WTC11 (cell line): ENCODE results near the gene EVA1C. TPM values are rescaled to one million over a fixed set of nuclear protein-coding genes. Genes with fewer than 3 reads are reported as not detected.
"Not testable (repeated sequence)": the region's sequence is repeated elsewhere in the genome, so short reads cannot be mapped to it uniquely, and the experiment has no call there.

Experiments
- ATAC-seq: fragments of 200-7000 bp; cut with Tn5 transposase; 2 replicates; pipeline ENCODE4 v1.10.0; 2021; ENCODE audit warnings: mild to moderate bottlenecking, moderate library complexity
- CTCF ChIA-PET: fragments of 300-600 bp; sonication (Branson Sonifier 250); formaldehyde crosslinking; loops from one replicate; lab custom pipeline; 2021; ENCODE audit warnings: antibody characterized with exemption; lab: Charles Lee
- POLR2A ChIA-PET: fragments of 350-600 bp; sonication (Branson Sonifier 250); formaldehyde crosslinking; loops from one replicate; lab custom pipeline; 2021; ENCODE audit warnings: antibody characterized with exemption; lab: Charles Lee
- DNase-seq: peaks from one replicate; pipeline ENCODE4 v3.0.0; 2021; ENCODE audit warnings: low spot score
- H3K27ac Mint-ChIP-seq: 2 replicates; pipeline ENCODE4 v1.8.0; 2021; ENCODE audit warnings: mixed read lengths
- H3K27me3 Mint-ChIP-seq: 2 replicates; pipeline ENCODE4 v1.8.0; 2021; ENCODE audit warnings: low read depth, mild to moderate bottlenecking, moderate library complexity, mixed read lengths
- H3K36me3 Mint-ChIP-seq: 2 replicates; pipeline ENCODE4 v1.8.0; 2021; ENCODE audit warnings: mixed read lengths
- H3K4me1 Mint-ChIP-seq: 2 replicates; pipeline ENCODE4 v1.8.0; 2022; ENCODE audit warnings: mixed read lengths
- H3K4me3 Mint-ChIP-seq: 2 replicates; pipeline ENCODE4 v1.8.0; 2021; ENCODE audit warnings: mild to moderate bottlenecking, moderate library complexity, mixed read lengths
- H3K9me3 Mint-ChIP-seq: 2 replicates; pipeline ENCODE4 v1.8.0; 2021; ENCODE audit warnings: mixed read lengths
- ATF3 ChIP-seq: sonication (generic); formaldehyde crosslinking; conservative IDR thresholded peaks from 2 replicates; pipeline ENCODE4 v1.8.1; 2022; ENCODE audit warnings: mild to moderate bottlenecking, missing genetic modification reagents
- GTF2I ChIP-seq: fragments of 250-450 bp; sonication (Bioruptor Pico); conservative IDR thresholded peaks from 2 replicates; pipeline ENCODE4 v1.4.0; 2021; ENCODE audit warnings: mild to moderate bottlenecking
- total RNA-seq: library from RNA; stranded (reverse); gene quantifications from 3 replicates; pipeline ENCODE4 v1.2.3, GENCODE V29; 2021
- TF ChIP-seq, protein P1 (sequence below): fragments of 250-450 bp; sonication (Bioruptor Pico); IDR thresholded peaks from 2 replicates; pipeline ENCODE4 v1.9.0; 2021; ENCODE audit warnings: mild to moderate bottlenecking, borderline replicate concordance
- TF ChIP-seq, protein P2 (sequence below): sonication (generic); formaldehyde crosslinking; IDR thresholded peaks from 2 replicates; pipeline ENCODE4 v1.8.0; 2022; ENCODE audit warnings: missing genetic modification reagents
- TF ChIP-seq, protein P3 (sequence below): fragments of 200-600 bp; IDR thresholded peaks from 2 replicates; pipeline ENCODE4 v1.8.0; 2022; ENCODE audit warnings: antibody characterized with exemption

The EVA1C gene
- total RNA-seq, 1 experiment from 2014 or later: 3.1 TPM

DNA sequence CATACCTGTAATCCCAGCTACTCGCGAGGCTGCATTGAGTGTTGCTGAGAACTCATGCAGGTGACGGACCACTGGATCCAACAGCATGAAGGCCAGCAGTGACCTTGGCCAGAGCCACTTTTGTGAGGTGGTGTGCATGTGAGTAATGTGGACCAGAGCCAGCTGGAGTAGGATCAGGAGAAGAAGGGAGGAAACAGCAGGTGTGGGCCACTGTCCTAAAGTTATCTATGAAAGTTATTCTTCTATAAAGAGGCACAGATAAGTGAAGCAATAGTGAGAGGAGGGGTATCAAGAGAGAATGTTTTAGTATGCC, 125.0 kb downstream of the EVA1C start (continued):
- TF ChIP-seq, protein P1, sequence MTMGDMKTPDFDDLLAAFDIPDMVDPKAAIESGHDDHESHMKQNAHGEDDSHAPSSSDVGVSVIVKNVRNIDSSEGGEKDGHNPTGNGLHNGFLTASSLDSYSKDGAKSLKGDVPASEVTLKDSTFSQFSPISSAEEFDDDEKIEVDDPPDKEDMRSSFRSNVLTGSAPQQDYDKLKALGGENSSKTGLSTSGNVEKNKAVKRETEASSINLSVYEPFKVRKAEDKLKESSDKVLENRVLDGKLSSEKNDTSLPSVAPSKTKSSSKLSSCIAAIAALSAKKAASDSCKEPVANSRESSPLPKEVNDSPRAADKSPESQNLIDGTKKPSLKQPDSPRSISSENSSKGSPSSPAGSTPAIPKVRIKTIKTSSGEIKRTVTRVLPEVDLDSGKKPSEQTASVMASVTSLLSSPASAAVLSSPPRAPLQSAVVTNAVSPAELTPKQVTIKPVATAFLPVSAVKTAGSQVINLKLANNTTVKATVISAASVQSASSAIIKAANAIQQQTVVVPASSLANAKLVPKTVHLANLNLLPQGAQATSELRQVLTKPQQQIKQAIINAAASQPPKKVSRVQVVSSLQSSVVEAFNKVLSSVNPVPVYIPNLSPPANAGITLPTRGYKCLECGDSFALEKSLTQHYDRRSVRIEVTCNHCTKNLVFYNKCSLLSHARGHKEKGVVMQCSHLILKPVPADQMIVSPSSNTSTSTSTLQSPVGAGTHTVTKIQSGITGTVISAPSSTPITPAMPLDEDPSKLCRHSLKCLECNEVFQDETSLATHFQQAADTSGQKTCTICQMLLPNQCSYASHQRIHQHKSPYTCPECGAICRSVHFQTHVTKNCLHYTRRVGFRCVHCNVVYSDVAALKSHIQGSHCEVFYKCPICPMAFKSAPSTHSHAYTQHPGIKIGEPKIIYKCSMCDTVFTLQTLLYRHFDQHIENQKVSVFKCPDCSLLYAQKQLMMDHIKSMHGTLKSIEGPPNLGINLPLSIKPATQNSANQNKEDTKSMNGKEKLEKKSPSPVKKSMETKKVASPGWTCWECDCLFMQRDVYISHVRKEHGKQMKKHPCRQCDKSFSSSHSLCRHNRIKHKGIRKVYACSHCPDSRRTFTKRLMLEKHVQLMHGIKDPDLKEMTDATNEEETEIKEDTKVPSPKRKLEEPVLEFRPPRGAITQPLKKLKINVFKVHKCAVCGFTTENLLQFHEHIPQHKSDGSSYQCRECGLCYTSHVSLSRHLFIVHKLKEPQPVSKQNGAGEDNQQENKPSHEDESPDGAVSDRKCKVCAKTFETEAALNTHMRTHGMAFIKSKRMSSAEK (CRISPR knock-in tag): no peak
- TF ChIP-seq, protein P2, sequence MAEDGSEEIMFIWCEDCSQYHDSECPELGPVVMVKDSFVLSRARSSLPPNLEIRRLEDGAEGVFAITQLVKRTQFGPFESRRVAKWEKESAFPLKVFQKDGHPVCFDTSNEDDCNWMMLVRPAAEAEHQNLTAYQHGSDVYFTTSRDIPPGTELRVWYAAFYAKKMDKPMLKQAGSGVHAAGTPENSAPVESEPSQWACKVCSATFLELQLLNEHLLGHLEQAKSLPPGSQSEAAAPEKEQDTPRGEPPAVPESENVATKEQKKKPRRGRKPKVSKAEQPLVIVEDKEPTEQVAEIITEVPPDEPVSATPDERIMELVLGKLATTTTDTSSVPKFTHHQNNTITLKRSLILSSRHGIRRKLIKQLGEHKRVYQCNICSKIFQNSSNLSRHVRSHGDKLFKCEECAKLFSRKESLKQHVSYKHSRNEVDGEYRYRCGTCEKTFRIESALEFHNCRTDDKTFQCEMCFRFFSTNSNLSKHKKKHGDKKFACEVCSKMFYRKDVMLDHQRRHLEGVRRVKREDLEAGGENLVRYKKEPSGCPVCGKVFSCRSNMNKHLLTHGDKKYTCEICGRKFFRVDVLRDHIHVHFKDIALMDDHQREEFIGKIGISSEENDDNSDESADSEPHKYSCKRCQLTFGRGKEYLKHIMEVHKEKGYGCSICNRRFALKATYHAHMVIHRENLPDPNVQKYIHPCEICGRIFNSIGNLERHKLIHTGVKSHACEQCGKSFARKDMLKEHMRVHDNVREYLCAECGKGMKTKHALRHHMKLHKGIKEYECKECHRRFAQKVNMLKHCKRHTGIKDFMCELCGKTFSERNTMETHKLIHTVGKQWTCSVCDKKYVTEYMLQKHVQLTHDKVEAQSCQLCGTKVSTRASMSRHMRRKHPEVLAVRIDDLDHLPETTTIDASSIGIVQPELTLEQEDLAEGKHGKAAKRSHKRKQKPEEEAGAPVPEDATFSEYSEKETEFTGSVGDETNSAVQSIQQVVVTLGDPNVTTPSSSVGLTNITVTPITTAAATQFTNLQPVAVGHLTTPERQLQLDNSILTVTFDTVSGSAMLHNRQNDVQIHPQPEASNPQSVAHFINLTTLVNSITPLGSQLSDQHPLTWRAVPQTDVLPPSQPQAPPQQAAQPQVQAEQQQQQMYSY: no peak
- TF ChIP-seq ATF3 (CRISPR knock-in tag): no peak

DNA sequence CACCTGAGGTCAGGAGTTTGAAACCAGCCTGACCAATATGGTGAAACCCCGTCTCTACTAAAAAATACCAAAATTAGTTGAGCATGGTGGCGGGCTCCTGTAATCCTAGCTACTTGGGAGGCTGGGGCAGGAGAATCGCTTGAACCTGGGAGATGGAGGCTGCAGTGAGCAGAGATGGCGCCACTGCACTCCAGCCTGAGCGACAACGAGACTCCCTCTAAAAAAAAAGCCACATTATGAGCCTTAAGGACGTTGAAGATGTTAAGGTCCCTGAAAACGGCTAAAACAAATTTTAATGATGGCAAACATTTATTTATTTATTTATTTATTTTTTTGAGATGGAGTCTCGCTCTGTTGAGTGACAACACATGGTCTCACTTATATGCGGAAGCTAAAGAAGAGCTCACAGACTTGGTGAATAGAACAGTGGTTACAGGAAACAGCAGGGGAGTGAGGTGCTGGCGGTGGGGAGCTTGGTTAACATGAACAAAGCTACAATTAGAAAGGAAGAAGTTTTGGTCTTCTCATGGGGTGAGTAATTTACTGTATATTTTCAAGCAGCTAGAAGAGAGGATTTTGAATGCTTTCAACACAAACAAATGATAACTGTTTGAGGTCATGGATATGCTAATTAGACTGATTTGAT, 125.8 kb downstream of the EVA1C start:
- CTCF ChIA-PET: interaction anchor here (0.8 to 1.9 kb wide), 8 partner anchors 13 to 232 kb away, joined by 3 to 10 read pairs (median 3); no protein-coding TSS in a partner anchor
- H3K9me3 Mint-ChIP-seq: peaks cover 3% of the 10 kb centered on the region; the same call in 1 of the 2 replicates
- POLR2A ChIA-PET: no interaction called here
- H3K27ac Mint-ChIP-seq: peak overlapping the region; percentile 82
- no peak for DNase-seq
- H3K36me3 Mint-ChIP-seq: peaks cover 2% of the 10 kb centered on the region; the same call in 1 of the 2 replicates
- 0 out of 2 replicates have a peak, but pooled peaks have one; percentile 27 for TF ChIP-seq GTF2I (CRISPR knock-in tag)
- TF ChIP-seq, protein P1 (CRISPR knock-in tag): no peak
- ATAC-seq: peak; percentile 72
- peaks cover 15% of the 10 kb centered on the region for H3K4me1 Mint-ChIP-seq
- no peaks in the 10 kb centered on the region for H3K27me3 Mint-ChIP-seq
- no peak overlapping the region for H3K4me3 Mint-ChIP-seq

GRCh38 chr21:32539378-32539777, 126.9 kb downstream of the EVA1C start:
- Mint-ChIP-seq H3K27me3 (no peaks in the 10 kb centered on the region), H3K4me3 (no peak overlapping the region), H3K4me1 (peaks cover 14% of the 10 kb centered on the region), H3K36me3 (no peaks in the 10 kb centered on the region), H3K27ac (no peak overlapping the region), H3K9me3 (no peaks in the 10 kb centered on the region)
- ChIA-PET CTCF (interaction anchor here (0.8 to 1.9 kb wide), 5 partner anchors 14 to 234 kb away, joined by 3 to 10 read pairs (median 4); no protein-coding TSS in a partner anchor), POLR2A (interaction anchor here (1.2 kb wide), 1 partner anchor 13 kb away, joined by 4 read pairs; no protein-coding TSS in a partner anchor)
- DNase-seq (no peak), ATAC-seq (no peak)
- TF ChIP-seq, protein P3, sequence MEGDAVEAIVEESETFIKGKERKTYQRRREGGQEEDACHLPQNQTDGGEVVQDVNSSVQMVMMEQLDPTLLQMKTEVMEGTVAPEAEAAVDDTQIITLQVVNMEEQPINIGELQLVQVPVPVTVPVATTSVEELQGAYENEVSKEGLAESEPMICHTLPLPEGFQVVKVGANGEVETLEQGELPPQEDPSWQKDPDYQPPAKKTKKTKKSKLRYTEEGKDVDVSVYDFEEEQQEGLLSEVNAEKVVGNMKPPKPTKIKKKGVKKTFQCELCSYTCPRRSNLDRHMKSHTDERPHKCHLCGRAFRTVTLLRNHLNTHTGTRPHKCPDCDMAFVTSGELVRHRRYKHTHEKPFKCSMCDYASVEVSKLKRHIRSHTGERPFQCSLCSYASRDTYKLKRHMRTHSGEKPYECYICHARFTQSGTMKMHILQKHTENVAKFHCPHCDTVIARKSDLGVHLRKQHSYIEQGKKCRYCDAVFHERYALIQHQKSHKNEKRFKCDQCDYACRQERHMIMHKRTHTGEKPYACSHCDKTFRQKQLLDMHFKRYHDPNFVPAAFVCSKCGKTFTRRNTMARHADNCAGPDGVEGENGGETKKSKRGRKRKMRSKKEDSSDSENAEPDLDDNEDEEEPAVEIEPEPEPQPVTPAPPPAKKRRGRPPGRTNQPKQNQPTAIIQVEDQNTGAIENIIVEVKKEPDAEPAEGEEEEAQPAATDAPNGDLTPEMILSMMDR: no peak

DNA sequence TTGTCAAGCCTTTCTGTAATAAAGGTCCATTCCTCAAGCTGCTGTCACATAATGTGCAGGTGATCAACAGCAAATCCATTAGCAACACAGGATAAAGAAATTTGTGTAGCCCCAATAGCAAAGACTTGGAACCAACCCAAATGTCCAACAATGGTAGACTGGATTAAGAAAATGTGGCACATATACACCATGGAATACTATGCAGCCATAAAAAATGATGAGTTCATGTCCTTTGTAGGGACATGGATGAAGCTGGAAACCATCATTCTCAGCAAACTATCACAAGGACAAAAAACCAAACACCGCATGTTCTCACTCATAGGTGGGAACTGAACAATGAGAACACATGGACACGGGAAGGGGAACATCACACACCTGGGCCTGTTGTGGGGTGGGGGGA, 130.6 kb downstream of the EVA1C start:
- peaks cover 11% of the 10 kb centered on the region for H3K4me1 Mint-ChIP-seq
- H3K36me3 Mint-ChIP-seq, ATAC-seq, H3K9me3 Mint-ChIP-seq, POLR2A ChIA-PET, H3K27ac Mint-ChIP-seq, CTCF ChIA-PET, DNase-seq, H3K4me3 Mint-ChIP-seq, H3K27me3 Mint-ChIP-seq: not testable (repeated sequence)
